SU-DHL-6 (cell line): Measurements from ENCODE around the gene GSTM2.

Experiments
- H2AFZ ChIP-seq: fragments of 200-600 bp; sonication (generic); 2 replicates; pipeline ENCODE4 v1.6.1; 2014; ENCODE audit warnings: low read depth, mild to moderate bottlenecking, moderate library complexity, mixed read lengths, antibody characterized with exemption, low read length; ENCODE audit not compliant: severe bottlenecking
- H3F3A ChIP-seq: fragments of 200-600 bp; shearing (Covaris generic); 2 replicates; pipeline ENCODE4 v1.6.0; 2016; ENCODE audit warnings: antibody characterized with exemption, mild to moderate bottlenecking; ENCODE audit not compliant: insufficient read depth
- H3K27ac ChIP-seq: fragments of 200-600 bp; sonication (generic); 2 replicates; pipeline ENCODE4 v1.5.1; 2016; ENCODE audit warnings: low read depth, mild to moderate bottlenecking, low read length, moderate library complexity, mixed read lengths
- H3K27me3 ChIP-seq: fragments of 200-600 bp; sonication (generic), shearing (Covaris generic); 2 replicates; pipeline ENCODE4 v1.6.0; 2014; ENCODE audit warnings: mild to moderate bottlenecking, low read length
- H3K36me3 ChIP-seq: fragments of 200-600 bp; sonication (generic); 2 replicates; pipeline ENCODE4 v1.6.1; 2014; ENCODE audit warnings: mild to moderate bottlenecking, low read length, mixed read lengths
- H3K4me2 ChIP-seq: fragments of 300-600, 200-600 bp; shearing (Covaris generic), sonication (generic); 2 replicates; pipeline ENCODE4 v1.6.0; 2014; ENCODE audit warnings: low read length, low read depth, mild to moderate bottlenecking; ENCODE audit not compliant: poor library complexity, severe bottlenecking
- H3K4me3 ChIP-seq: fragments of 200-600 bp; sonication (generic); 2 replicates; pipeline ENCODE4 v1.5.1; 2014; ENCODE audit warnings: antibody characterized with exemption, low read length, mild to moderate bottlenecking, mixed read lengths; ENCODE audit not compliant: insufficient read depth, poor library complexity, severe bottlenecking
- H3K79me2 ChIP-seq: fragments of 200-600 bp; sonication (generic); 2 replicates; pipeline ENCODE4 v1.6.1; 2014; ENCODE audit warnings: mild to moderate bottlenecking, low read length, moderate library complexity; ENCODE audit not compliant: insufficient read depth
- H3K9ac ChIP-seq: fragments of 200-600 bp; sonication (generic); 2 replicates; pipeline ENCODE4 v1.7.0; 2014; ENCODE audit warnings: mild to moderate bottlenecking, low read length
- H3K9me2 ChIP-seq: fragments of 200-600 bp; sonication (generic); replicated peaks from 2 replicates; pipeline ENCODE4 v1.6.1; 2014; ENCODE audit warnings: low read length; ENCODE audit not compliant: insufficient read depth
- H3K9me3 ChIP-seq: fragments of 200-600 bp; sonication (generic); 2 replicates; pipeline ENCODE4 v1.6.1; 2014; ENCODE audit warnings: low read length, mixed read lengths; ENCODE audit not compliant: insufficient read depth
- H4K20me1 ChIP-seq: fragments of 200-600 bp; sonication (generic); 2 replicates; pipeline ENCODE4 v1.6.1; 2014; ENCODE audit warnings: low read depth, mild to moderate bottlenecking, antibody characterized with exemption, low read length, moderate library complexity, mixed read lengths
- EZH2phosphoT487 ChIP-seq: fragments of 200-600 bp; sonication (generic), shearing (Covaris generic); conservative IDR thresholded peaks from 2 replicates; pipeline ENCODE4 v1.6.1; 2018; ENCODE audit warnings: mild to moderate bottlenecking, antibody characterized with exemption, low read length, moderate library complexity, mixed read lengths
- TF ChIP-seq, protein P1 (sequence below): fragments of 200-600 bp; sonication (generic); IDR thresholded peaks from one replicate; pipeline ENCODE4 v1.5.1; 2017; ENCODE audit warnings: antibody characterized with exemption, mild to moderate bottlenecking, low read length, moderate library complexity; ENCODE audit not compliant: insufficient read depth, poor library complexity, severe bottlenecking

The GSTM2 gene

DNA sequence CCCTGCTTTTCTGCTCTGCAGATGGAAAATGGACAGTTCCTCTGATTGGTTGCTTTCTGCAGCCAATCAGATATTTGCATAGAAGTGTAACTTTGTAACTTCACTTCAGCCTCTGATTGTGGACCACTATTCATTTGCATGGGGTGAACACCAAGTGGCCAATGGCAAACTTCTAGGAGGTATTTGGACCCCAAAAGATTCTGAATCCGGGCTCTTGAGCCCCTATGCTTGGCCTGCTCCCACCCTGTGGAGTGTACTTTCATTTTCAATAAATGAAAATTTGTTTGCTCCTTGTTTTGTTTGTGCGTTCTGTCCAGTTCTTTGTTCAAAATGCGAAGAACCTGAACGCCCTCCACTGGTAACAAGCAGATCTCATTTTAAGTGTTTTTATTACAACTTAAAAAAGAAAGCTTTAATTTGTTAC is 18.4 kb upstream of the GSTM2 start:
- no peaks in the 10 kb centered on the region for H3K27me3 ChIP-seq
- no peak overlapping the region for H3K27ac ChIP-seq
- no peaks in the 10 kb centered on the region for H4K20me1 ChIP-seq
- no peaks in the 10 kb centered on the region for H3K9me3 ChIP-seq
- H3K4me2 ChIP-seq = peak overlapping the region; percentile 39
- no peak for TF ChIP-seq EZH2phosphoT487
- TF ChIP-seq, protein P1, sequence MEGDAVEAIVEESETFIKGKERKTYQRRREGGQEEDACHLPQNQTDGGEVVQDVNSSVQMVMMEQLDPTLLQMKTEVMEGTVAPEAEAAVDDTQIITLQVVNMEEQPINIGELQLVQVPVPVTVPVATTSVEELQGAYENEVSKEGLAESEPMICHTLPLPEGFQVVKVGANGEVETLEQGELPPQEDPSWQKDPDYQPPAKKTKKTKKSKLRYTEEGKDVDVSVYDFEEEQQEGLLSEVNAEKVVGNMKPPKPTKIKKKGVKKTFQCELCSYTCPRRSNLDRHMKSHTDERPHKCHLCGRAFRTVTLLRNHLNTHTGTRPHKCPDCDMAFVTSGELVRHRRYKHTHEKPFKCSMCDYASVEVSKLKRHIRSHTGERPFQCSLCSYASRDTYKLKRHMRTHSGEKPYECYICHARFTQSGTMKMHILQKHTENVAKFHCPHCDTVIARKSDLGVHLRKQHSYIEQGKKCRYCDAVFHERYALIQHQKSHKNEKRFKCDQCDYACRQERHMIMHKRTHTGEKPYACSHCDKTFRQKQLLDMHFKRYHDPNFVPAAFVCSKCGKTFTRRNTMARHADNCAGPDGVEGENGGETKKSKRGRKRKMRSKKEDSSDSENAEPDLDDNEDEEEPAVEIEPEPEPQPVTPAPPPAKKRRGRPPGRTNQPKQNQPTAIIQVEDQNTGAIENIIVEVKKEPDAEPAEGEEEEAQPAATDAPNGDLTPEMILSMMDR = peak; percentile 55
- no peak overlapping the region for H3K4me3 ChIP-seq
- no peak overlapping the region for H2AFZ ChIP-seq
- H3K36me3 ChIP-seq = no peaks in the 10 kb centered on the region
- H3K9ac ChIP-seq = no peak overlapping the region
- H3K9me2 ChIP-seq = no peaks in the 10 kb centered on the region
- H3F3A ChIP-seq = no peaks in the 10 kb centered on the region
- no peaks in the 10 kb centered on the region for H3K79me2 ChIP-seq

DNA sequence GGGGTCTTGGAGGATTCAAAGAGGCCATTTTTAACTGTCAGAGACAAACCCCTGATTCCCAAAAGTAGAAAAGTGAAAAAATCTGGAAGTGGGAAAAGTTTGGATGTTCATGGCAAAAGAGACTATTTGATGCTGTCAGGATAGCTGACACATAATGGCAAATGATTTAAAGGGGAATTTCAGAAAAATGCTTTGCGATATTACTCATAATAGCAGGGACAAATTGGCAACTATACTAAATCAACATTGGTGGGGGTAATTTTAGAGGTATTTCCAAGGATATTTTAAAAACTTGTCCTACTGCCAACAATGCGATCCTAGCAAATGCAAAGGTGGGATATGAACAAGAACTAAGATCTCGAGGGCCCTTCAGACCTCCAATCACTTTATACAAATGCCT is 17.2 kb upstream of the GSTM2 start:
- Histone ChIP-seq H2AFZ (no peak overlapping the region), H3K27me3 (no peaks in the 10 kb centered on the region), H3K9me2 (no peaks in the 10 kb centered on the region), H3K4me3 (no peak overlapping the region), H3F3A (no peaks in the 10 kb centered on the region), H3K36me3 (no peaks in the 10 kb centered on the region), H3K79me2 (no peaks in the 10 kb centered on the region), H3K4me2 (no peak overlapping the region), H3K9ac (no peak overlapping the region), H4K20me1 (no peaks in the 10 kb centered on the region), H3K9me3 (no peaks in the 10 kb centered on the region), H3K27ac (no peak overlapping the region)
- TF ChIP-seq EZH2phosphoT487 = no peak
- TF ChIP-seq, protein P1 = no peak

DNA sequence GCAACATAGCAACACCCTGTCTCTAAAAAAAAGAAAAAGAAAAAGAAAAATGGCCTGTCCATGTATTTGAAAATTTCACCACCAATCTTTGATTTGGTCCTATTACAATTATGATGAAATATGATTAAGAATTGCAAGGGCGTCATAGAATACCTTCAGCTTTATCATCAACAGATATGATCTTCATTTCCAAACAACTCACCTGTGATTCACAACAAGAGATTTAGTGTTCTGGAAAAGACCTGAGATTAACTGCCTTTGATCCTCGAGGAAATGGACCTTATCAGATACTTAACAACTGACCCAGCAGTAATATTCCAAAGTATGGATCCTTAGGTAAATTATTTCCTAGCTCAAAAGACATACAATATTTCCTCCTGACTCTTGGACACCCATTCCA is 15.5 kb upstream of the GSTM2 start:
- H3K79me2 ChIP-seq = no peaks in the 10 kb centered on the region
- no peaks in the 10 kb centered on the region for H3K9me2 ChIP-seq
- no peaks in the 10 kb centered on the region for H3K27me3 ChIP-seq
- no peaks in the 10 kb centered on the region for H3F3A ChIP-seq
- H3K4me3 ChIP-seq = no peak overlapping the region
- H3K4me2 ChIP-seq = no peak overlapping the region
- H3K9ac ChIP-seq = no peak overlapping the region
- no peaks in the 10 kb centered on the region for H3K9me3 ChIP-seq
- H4K20me1 ChIP-seq = no peaks in the 10 kb centered on the region
- H3K27ac ChIP-seq = no peak overlapping the region
- H2AFZ ChIP-seq = no peak overlapping the region
- no peaks in the 10 kb centered on the region for H3K36me3 ChIP-seq
- no peak for TF ChIP-seq EZH2phosphoT487
- TF ChIP-seq, protein P1 = no peak
